Omental fat pad (tissue), 4 donors: ENCODE measurements around the gene ADRA2A. TPM values are rescaled to one million over a fixed set of nuclear protein-coding genes. Genes with fewer than 3 reads are reported as not detected.

Experiments
- ATAC-seq: fragments of 150-250 bp; one replicate; pipeline ENCODE4 v1.9.1; 2016; ENCODE audit warnings: mild to moderate bottlenecking, moderate library complexity; ENCODE audit not compliant: low FRiP score
- DNase-seq: peaks from one replicate; pipeline ENCODE4 v3.0.0-alpha.2; 2019; ENCODE audit warnings: low spot score
- total RNA-seq, 4 donors: library from RNA; depleted of rRNA; stranded (reverse); fragments of >200 nt; gene quantifications; one replicate each; pipeline ENCODE4 v1.1.0, GENCODE V29; 2016
- TF ChIP-seq, protein P1 (sequence below), 3 donors: fragments of 450-650 bp; IDR thresholded peaks; one replicate each; pipeline ENCODE4 v1.5.1; 2016 to 2017; ENCODE audit warnings: antibody characterized with exemption in 3 of 3, mild to moderate bottlenecking in 3 of 3, moderate library complexity in 2 of 3

ADRA2A gene
- total RNA-seq, 4 donors from 2014 or later: 5.2 to 81.3 (median 42.9) TPM

DNA sequence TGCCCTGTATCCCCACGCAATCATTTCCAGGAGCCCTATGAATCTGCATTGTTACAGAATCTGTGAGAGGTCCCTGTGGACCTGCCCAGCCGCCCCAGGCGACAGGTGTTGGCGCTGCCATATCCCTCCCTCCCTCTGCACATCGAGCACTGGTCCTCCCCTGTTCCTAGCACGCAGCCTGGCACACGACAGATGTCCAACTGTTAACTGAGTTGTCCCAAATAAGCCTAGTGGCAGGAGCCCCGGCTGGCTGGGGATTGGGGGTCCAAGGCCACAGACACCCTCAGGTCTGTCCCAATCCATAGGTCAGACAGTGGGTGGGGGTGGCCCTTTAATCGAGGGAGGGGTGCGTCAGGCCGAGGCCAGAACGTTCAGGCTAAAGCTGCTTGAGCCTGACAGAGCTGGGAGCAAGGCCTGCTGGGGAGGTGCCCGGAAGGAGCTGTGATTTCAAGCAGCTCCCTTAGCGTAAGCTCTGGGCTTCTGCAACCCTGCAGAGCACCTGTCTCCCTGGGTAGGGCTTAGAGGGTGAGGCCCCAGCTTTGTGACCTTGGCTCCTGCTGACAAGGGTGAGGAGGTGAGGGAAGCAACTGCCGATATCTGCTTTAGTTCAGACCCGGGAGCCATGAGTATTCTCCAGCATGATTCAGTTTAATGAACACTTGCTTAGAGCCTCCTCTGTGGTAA is 40.1 kb downstream of the ADRA2A start:
- ATAC-seq: no peak
- DNase-seq: no peak
- TF ChIP-seq, protein P1, sequence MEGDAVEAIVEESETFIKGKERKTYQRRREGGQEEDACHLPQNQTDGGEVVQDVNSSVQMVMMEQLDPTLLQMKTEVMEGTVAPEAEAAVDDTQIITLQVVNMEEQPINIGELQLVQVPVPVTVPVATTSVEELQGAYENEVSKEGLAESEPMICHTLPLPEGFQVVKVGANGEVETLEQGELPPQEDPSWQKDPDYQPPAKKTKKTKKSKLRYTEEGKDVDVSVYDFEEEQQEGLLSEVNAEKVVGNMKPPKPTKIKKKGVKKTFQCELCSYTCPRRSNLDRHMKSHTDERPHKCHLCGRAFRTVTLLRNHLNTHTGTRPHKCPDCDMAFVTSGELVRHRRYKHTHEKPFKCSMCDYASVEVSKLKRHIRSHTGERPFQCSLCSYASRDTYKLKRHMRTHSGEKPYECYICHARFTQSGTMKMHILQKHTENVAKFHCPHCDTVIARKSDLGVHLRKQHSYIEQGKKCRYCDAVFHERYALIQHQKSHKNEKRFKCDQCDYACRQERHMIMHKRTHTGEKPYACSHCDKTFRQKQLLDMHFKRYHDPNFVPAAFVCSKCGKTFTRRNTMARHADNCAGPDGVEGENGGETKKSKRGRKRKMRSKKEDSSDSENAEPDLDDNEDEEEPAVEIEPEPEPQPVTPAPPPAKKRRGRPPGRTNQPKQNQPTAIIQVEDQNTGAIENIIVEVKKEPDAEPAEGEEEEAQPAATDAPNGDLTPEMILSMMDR (IDR thresholded peaks at IDR 0.05): no peak

DNA sequence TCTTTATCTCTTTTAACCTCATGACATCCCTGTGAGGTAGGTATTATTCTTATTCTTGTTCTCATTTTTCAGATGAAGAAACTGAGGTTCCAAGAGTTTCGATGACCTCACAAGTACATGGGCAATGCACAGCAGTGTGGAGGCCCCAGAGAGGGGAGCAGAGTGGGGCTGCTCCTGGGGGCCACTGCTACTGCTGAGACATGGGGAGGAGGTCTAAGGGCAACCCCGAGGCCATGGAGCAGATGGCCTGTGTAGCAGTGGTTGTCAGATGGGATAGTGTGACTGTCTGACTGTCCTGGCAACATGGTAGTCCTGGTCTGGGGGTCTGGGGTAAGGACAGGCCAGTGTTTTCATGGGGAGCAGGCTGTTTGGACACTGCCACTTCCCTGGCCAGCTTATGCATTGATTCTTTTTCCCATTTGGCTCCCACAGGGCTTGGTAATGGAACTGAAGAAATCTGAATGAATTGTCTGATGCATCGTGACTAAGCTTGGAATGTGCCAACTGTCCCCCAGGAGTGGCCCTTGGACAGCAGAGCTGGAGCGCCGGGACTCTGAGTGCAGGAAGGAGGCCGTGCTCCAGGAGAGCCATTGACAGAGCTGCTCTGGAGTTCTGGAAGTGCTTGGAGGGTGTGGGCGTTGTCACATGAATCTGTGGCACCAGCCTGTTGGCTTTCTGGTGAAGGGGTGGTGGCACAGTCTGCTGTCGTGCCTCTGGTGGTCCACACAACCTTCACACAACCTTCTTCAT is 40.9 kb downstream of the ADRA2A start:
- DNase-seq: no peak
- TF ChIP-seq, protein P1 (IDR thresholded peaks at IDR 0.05): no peak
- peak; percentile 5 for ATAC-seq

- TF ChIP-seq, protein P1 (IDR thresholded peaks at IDR 0.05): no peak
- DNase-seq: no peak
- no peak for ATAC-seq
Measured at GRCh38 chr10:111118758-111119157, 41.9 kb downstream of the ADRA2A start.

- ATAC-seq: no peak
- no peak for DNase-seq
- TF ChIP-seq, protein P1 (IDR thresholded peaks at IDR 0.05): no peak
Measured at GRCh38 chr10:111119637-111120036, 42.8 kb downstream of the ADRA2A start.

GRCh38 chr10:111122127-111122526 is 45.3 kb downstream of the ADRA2A start:
- DNase-seq: no peak
- TF ChIP-seq, protein P1 (IDR thresholded peaks at IDR 0.05): no peak
- no peak for ATAC-seq

- DNase-seq (no peak), ATAC-seq (no peak)
- TF ChIP-seq, protein P1 (IDR thresholded peaks at IDR 0.05): no peak
Measured at GRCh38 chr10:111123883-111124282, 47.1 kb downstream of the ADRA2A start.

DNA sequence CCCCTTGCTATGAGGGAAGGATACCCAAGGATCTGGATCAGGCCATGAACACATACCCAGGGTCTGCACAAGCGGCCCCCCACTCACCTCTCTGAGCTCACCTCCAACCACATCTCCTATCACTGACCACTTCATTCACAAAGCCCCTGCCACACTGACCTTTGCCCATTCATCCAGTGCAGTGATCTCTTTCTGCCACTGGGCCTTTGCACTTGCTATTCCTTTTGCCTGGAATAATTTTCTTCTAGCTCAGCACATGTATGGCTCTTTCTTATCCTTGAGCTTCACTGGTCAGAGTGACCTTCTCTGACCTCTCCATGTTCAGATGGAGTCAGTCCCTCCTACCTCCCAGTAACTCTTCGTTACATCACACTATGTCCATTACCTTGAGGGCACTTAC is 48.3 kb downstream of the ADRA2A start:
- DNase-seq: no peak
- ATAC-seq: no peak
- TF ChIP-seq, protein P1 (IDR thresholded peaks at IDR 0.05): no peak
